ENCODE measurements around the gene TIMM50. TPM values are rescaled to one million over a fixed set of nuclear protein-coding genes. Genes with fewer than 3 reads are reported as not detected.

The TIMM50 gene
- 173 to 225 TPM (median 219 TPM) in 5 replicates for total RNA-seq (2022; extraction: Qiagen RNA extraction; ENCODE audit: low read depth)

GRCh38 chr19:39480337-39481228, at the start of gene TIMM50:
Gene TIMM50 (plus strand): TSS chr19:39480838. CDS start chr19:39480854, 16 bp downstream.

GRCh38 chr19:39435499-39436349, 44.9 kb upstream of the TIMM50 start, which contains the start of gene RPS16:
Gene RPS16 (minus strand): TSS chr19:39435949. CDS start chr19:39435895, 54 bp downstream.

GRCh38 chr19:39445196-39446111, 35.2 kb upstream of the TIMM50 start, which contains the start of gene SUPT5H:
Gene SUPT5H (plus strand): TSS chr19:39445582. CDS start chr19:39445891, 309 bp downstream.

GRCh38 chr19:39498798-39499642, 18.4 kb downstream of the TIMM50 start, which contains the start of gene DLL3:
Gene DLL3 (plus strand): TSS chr19:39498947. CDS start chr19:39498975, 28 bp downstream.

GRCh38 chr19:39514840-39515550, 34.4 kb downstream of the TIMM50 start, which contains the start of gene SELENOV:
Gene SELENOV (plus strand): TSS chr19:39515139. CDS start chr19:39515213, 74 bp downstream.

GRCh38 chr19:39532233-39533002, 51.8 kb downstream of the TIMM50 start, which contains the start of gene EID2B:
Gene EID2B (minus strand): TSS chr19:39532852. CDS start chr19:39532802, 50 bp downstream.

GRCh38 chr19:39539518-39540332, 59.1 kb downstream of the TIMM50 start, which contains the start of gene EID2:
Gene EID2 (minus strand): TSS chr19:39540161. CDS start chr19:39540079, 82 bp downstream.

Other genes starting within 250 kb of the TIMM50 start
- gene IFNL3, start 235.8 kb upstream of the TIMM50 start, total RNA-seq (2022; extraction: Qiagen RNA extraction; ENCODE audit: low read depth): not detected in 5 replicates
- gene IFNL4, start 232.0 kb upstream of the TIMM50 start, total RNA-seq (2022; extraction: Qiagen RNA extraction; ENCODE audit: low read depth): not detected in 5 replicates
- gene IFNL2, start 212.4 kb upstream of the TIMM50 start, total RNA-seq (2022; extraction: Qiagen RNA extraction; ENCODE audit: low read depth): not detected in 5 replicates
- gene IFNL1, start 184.4 kb upstream of the TIMM50 start, total RNA-seq (2022; extraction: Qiagen RNA extraction; ENCODE audit: low read depth): 0.27 TPM in 1 of 5 replicates, not detected in the others
- 8.1 to 10.8 TPM (median 10.2 TPM) in 5 replicates for gene LRFN1, start 160.0 kb upstream of the TIMM50 start, total RNA-seq (2022; extraction: Qiagen RNA extraction; ENCODE audit: low read depth)
- 0.35 to 1.1 TPM (median 0.66 TPM) in 5 replicates for gene GMFG, start 144.8 kb upstream of the TIMM50 start, total RNA-seq (2022; extraction: Qiagen RNA extraction; ENCODE audit: low read depth)
- gene SAMD4B, start 138.4 kb upstream of the TIMM50 start, total RNA-seq (2022; extraction: Qiagen RNA extraction; ENCODE audit: low read depth): 120 to 179 TPM (median 169 TPM) in 5 replicates
- gene PAF1, start 89.7 kb upstream of the TIMM50 start, total RNA-seq (2022; extraction: Qiagen RNA extraction; ENCODE audit: low read depth): 69.9 to 72.7 TPM (median 71.6 TPM) in 5 replicates
- gene MED29, start 89.5 kb upstream of the TIMM50 start, total RNA-seq (2022; extraction: Qiagen RNA extraction; ENCODE audit: low read depth): 72.5 to 75.5 TPM (median 74.8 TPM) in 5 replicates
- 160 to 246 TPM (median 200 TPM) in 5 replicates for gene ZFP36, start 74.0 kb upstream of the TIMM50 start, total RNA-seq (2022; extraction: Qiagen RNA extraction; ENCODE audit: low read depth)
- gene PLEKHG2, start 68.2 kb upstream of the TIMM50 start, total RNA-seq (2022; extraction: Qiagen RNA extraction; ENCODE audit: low read depth): 78.8 to 119 TPM (median 96.5 TPM) in 5 replicates
- gene RPS16, start 44.9 kb upstream of the TIMM50 start, total RNA-seq (2022; extraction: Qiagen RNA extraction; ENCODE audit: low read depth): 6,743 to 7,584 TPM (median 7,284 TPM) in 5 replicates
- 163 to 198 TPM (median 184 TPM) in 5 replicates for gene SUPT5H, start 35.3 kb upstream of the TIMM50 start, total RNA-seq (2022; extraction: Qiagen RNA extraction; ENCODE audit: low read depth)
- gene DLL3, start 18.1 kb downstream of the TIMM50 start, total RNA-seq (2022; extraction: Qiagen RNA extraction; ENCODE audit: low read depth): 8.3 to 11.1 TPM (median 10.1 TPM) in 5 replicates
- not detected in 5 replicates for gene SELENOV, start 34.3 kb downstream of the TIMM50 start, total RNA-seq (2022; extraction: Qiagen RNA extraction; ENCODE audit: low read depth)
- gene EID2B, start 52.0 kb downstream of the TIMM50 start, total RNA-seq (2022; extraction: Qiagen RNA extraction; ENCODE audit: low read depth): 7.9 to 9.5 TPM (median 8.3 TPM) in 5 replicates
- gene EID2, start 59.3 kb downstream of the TIMM50 start, total RNA-seq (2022; extraction: Qiagen RNA extraction; ENCODE audit: low read depth): 35.5 to 48.6 TPM (median 43.8 TPM) in 5 replicates
- gene LGALS13, start 121.7 kb downstream of the TIMM50 start, total RNA-seq (2022; extraction: Qiagen RNA extraction; ENCODE audit: low read depth): not detected in 5 replicates
- not detected in 5 replicates for gene LGALS16, start 175.1 kb downstream of the TIMM50 start, total RNA-seq (2022; extraction: Qiagen RNA extraction; ENCODE audit: low read depth)
- gene LGALS14, start 223.6 kb downstream of the TIMM50 start, total RNA-seq (2022; extraction: Qiagen RNA extraction; ENCODE audit: low read depth): not detected in 5 replicates

Measured in A549 treated with GW870086 at 1 μM for 4 hours (cell line).